NCI-H345 treated with DMSO at 0.1 percent for 48 hours (cell line): ENCODE measurements around the gene MYO1E.
"Not testable (repeated sequence)": the region's sequence is repeated elsewhere in the genome, so short reads cannot be mapped to it uniquely, and the experiment has no call there.

Experiments
- DNase-seq: peaks from one replicate; lab custom pipeline; 2025; ENCODE audit not compliant: unreplicated experiment; lab: John Stamatoyannopoulos, UW

The MYO1E gene

DNA sequence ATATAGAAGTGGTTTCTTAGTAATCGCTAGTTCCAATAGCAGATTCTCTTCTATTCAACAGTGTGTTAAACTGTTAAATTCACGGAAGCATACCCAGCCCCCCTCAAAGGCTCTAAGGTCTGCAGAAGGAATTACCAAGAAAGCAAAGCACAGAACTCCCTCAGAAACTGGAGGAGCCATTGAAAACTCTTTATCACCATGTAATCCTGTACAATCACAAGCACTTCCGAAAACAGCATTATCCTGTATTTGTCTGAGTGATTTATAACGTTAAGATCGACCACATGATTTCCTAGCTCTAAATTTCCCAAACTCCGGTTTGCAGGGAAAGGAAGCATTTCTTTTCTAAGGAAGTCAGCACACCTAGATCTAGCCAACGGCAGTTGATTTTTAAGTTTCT lies 20.0 kb downstream of the MYO1E start:
- no peak for DNase-seq

GRCh38 chr15:59352189-59352588 lies 20.5 kb downstream of the MYO1E start:
- DNase-seq = no peak

DNA sequence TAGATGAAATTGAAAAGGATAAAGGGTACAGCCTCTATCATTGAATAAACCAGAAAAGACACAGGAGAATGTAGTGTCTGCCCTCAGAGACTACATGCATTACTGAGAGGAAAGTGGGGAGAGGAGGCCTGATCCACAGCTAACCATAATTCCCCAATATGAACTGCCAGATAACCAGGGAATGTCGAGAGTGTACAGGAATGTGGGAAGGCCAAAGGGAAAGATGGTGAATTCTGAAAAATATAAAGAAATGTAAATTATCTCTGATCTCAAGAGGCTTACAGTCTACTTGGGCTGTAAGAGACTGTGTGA lies 22.3 kb downstream of the MYO1E start:
- no peak for DNase-seq

- no peak for DNase-seq
These were observed 22.8 kb downstream of the MYO1E start for GRCh38 chr15:59349680-59350420.

GRCh38 chr15:59347915-59348314 lies 24.8 kb downstream of the MYO1E start:
- DNase-seq = no peak

- no peak for DNase-seq
These were observed 25.7 kb downstream of the MYO1E start for GRCh38 chr15:59346951-59347350.

DNA sequence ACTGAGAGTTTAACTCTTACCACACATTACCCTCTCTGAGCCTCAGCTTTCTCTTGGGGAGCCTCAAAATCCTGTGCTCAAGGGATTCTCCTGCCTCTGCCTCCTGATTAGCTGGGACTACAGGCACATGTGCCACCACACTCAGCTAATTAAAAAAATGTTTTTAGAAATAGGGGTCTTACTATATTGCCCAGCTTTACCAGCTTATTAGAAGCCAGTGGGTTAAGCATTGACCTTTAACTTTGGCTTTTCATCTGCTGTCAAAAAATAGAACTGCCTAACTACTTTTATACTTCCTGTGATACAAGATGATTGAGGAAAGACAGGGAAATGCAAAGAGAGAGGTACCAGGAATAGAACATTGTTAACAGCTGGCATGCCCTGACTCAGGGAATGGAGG lies 27.3 kb downstream of the MYO1E start:
- DNase-seq = no peak

- no peak for DNase-seq
These were observed 28.4 kb downstream of the MYO1E start for GRCh38 chr15:59344311-59344710.

- no peak for DNase-seq
These were observed 32.3 kb downstream of the MYO1E start for GRCh38 chr15:59340325-59340724.

- DNase-seq = no peak
These were observed 33.4 kb downstream of the MYO1E start for GRCh38 chr15:59339252-59339672.

- DNase-seq = no peak
These were observed 34.3 kb downstream of the MYO1E start for GRCh38 chr15:59338414-59338813.

GRCh38 chr15:59336725-59337124 lies 35.9 kb downstream of the MYO1E start:
- DNase-seq = not testable (repeated sequence)

GRCh38 chr15:59335207-59335786 lies 37.4 kb downstream of the MYO1E start:
- no peak for DNase-seq

DNA sequence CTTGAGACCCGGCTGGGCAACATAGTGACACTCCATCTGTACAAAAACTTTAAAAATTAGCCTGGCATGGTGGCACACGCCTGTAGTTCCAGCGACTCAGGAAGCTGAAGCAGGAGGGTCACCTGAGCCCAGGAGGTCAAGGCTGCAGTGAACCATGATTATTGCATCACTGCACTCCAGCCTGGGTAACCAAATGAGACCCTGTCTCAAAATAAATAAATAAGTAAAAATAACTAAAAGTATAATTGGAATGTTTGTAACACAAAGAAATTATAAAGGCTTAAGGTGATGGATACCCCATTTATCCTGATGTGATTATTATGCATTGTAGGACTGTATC lies 38.6 kb downstream of the MYO1E start:
- DNase-seq = no peak

DNA sequence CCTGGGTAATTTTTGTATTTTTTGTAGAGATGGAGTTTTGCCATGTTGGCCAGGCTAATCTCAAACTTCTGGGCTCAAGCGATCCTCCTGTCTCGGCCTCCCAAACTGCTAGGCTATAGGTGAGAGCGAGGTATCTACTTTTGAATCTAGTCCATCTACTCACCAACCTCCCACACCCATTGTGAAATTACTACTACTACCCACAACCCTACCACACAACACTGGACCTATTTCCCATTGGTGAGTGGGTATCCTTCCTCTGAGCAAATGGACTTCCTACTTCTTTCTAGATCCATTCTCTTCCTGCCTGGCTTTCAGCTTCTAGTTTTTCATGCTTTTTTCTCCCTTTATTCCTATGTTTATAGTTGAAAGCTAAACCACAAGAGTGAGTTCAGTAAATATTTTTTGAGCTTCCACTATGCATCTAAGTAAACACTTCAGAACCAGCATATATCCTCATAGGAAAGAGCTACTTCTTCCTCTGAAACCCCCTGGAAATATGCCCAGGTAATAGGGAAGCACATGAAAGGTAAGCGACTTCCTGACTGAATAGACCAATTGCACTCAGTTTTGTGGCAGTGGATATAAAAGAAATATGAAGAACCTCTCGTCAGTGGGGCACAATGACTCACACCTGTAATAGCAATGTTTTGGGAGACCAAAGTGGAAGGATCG lies 39.1 kb downstream of the MYO1E start:
- no peak for DNase-seq

GRCh38 chr15:59332009-59332408 lies 40.7 kb downstream of the MYO1E start:
- DNase-seq = no peak

- no peak for DNase-seq
These were observed 42.0 kb downstream of the MYO1E start for GRCh38 chr15:59330649-59331048.

GRCh38 chr15:59329570-59330350 lies 42.9 kb downstream of the MYO1E start:
- no peak for DNase-seq

DNA sequence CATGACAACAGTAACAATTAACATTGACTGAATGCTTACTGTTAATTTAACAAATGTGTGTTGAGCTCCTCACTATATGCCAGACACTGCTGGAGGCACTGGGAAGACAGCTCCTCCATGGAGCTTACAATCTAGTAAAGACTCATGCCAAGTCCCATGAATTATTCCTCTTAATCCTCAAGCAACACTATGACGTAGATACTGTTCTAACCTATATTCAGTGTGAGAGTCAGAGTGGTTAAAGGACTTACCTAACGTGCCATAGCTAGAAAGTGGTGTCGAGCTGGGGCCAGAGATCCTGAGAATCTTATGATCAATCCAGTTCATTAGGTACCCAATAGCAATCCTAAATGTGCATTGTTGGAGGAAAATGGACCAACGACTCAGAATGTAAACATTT lies 43.6 kb downstream of the MYO1E start:
- DNase-seq = no peak

GRCh38 chr15:59327942-59328341 lies 44.7 kb downstream of the MYO1E start:
- DNase-seq = no peak

DNA sequence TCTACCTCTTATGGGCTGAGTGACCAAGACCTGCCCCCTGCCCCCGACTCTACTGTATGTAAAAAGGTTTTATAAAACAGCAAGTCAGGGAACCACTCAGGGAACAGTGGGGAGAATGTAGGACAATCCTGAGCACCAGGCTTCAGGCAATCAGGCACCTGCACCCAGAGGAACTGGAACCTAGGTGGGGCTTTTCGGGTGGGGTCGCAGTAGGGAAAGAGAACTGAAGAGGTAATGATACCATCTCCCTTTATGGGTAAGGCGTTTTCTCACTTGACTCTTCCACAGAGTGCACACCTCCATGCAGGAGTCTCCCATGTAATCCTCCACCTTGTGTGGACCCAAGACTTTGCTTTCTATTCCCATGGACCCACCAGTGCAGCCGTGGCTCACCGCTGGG lies 45.8 kb downstream of the MYO1E start:
- DNase-seq = no peak
